HG02610 (cell line): ENCODE results near the gene GOLGA1.

Experiments
- ATAC-seq: cut with Tn5 transposase; IDR thresholded peaks from one replicate; pipeline ENCODE4 v1.9.1; 2021; ENCODE audit warnings: mild to moderate bottlenecking, moderate library complexity; ENCODE audit not compliant: unreplicated experiment

The GOLGA1 gene

DNA sequence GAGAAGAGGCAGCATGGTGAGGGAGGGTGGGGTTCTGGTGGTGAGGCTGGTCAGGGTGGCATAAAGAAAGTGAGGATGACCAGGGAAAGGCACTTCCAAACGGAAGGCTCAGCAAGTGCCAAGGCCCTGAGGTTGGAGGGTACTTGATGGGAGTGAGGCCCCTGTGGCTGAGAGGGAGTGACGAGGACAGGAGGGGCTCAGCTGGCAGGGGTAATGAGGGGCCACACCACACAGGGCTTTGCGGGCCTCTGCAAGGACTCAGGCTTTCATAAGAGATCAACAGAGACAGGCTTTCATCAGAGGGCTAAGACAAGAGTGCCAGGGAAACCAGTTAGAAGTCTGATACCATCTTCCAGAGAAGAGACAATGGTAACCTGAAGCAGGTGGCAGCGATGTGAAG, 55.3 kb downstream of the GOLGA1 start:
- no peak for ATAC-seq

DNA sequence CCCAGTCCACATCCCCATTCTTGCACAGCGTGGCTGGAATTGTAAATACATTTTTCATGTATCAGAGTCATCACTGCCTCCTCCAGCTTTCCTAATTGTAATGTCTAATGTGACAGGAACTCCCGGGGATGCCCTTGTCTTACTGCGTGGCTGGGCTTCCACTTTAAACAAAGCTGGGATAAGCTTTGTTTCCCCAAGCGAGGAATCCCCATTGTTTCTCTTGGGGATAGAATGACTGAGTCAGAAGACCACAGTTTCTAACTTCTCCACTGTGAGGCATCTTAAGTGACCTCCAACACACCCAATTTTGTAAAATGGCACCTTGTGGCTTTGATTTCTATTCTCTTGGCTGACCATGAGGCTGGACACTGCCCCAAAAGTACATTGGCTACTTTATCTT, 56.5 kb downstream of the GOLGA1 start:
- no peak for ATAC-seq

DNA sequence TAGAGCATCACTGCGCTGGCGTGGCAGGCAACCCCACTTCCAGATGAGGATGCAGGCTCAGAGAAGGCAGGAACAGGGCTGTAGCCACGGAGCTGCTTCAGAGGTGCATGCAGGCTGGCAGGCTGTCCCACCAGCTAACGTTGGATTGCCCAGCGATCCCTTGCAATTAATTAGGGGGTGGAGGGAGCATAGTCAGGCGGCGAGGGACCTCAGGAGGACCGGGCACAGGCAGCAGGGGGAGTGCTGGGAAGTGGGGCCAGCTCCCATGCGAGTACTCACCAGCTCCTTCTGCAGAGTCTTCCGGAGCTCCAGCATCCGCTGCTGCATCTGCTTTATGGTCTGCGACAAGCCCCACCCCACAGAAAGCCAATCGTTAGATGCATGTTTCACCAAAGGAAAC, 58.7 kb downstream of the GOLGA1 start:
- no peak for ATAC-seq

DNA sequence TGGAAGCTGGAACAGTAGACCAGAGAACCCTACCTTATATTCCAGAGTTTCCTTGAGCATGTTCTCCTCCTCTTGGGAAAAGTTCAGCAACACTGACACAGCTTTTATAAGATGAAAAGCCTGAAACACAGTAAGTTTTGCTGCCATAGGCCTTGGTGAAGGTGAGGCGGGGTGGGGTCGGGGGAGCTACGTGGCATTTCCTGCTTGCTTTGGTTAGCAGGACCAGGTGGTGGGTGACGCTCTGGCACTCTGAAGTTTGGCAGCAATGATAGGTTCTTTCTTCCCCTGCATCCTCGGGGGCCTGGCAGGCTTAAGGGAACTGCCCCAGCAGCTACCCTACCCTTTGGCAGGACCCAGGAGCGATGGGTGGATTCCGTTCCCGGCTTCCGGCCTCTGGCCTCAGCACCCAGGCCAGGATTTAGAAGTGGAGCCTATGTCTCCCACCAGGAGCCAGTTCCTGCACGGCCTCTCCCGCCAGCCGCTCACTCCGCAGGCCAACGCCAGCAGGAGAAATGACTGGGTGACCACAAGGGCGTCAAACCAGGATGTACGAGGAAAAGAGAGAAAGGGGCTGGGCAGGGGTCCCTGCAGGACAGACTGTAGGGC, 59.6 kb downstream of the GOLGA1 start:
- no peak for ATAC-seq

DNA sequence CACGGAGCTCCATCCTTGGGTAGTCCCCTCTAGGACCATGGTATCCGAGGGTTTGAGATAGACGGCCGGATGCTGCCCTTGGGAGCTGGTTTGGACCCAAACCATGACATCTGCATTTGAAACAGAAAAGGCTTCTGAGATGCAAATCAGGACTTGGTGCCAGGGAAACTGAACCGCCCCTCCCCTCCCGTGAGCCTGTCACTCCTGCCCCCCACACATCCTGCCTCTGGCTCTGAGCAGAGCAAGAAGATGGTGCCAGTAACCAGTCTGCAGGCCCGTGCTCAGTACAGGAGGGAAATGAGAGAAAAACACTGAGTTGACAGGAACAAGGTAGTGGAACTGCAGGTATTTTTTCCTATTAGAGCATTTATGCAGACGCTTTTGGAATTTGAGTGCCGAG, 60.4 kb downstream of the GOLGA1 start:
- no peak for ATAC-seq

DNA sequence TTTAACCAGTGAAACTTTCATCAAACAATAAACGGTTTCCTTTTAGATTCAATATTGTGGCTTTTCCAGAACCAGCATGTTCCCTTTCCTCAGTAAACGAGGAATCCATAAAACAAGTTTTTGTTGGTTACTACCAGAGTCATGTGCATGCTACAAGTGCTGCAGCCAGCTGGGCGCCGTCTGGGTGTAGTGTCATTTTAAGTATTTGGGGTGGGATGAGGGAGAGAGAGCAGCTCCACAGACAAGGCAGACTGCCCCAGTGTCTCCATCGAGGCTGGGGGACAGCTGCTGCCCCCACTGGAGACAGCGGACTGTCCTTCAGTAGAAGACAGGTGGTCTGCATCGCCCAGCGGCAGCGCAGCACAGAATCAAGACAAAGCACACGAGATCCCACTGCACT, 61.7 kb downstream of the GOLGA1 start:
- no peak for ATAC-seq

DNA sequence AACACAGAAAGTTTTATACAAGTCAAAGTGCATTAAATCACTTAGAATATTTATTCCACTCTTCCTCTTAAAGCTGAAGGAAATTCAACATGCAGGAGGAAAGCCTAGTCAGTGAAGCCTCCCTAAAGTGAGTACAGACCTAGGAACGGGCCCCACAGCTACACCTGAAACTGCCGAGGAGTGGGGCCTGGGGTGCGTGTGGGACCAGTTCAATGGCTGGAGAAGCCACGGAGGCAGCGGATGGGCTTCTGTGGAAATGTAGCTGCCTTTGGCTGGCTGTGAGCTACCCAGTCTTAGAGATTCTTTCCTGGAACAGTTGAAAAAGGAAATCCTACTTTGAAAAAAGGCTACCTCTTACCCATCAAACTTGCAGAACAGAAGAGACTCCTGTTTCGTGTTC, 62.4 kb downstream of the GOLGA1 start:
- ATAC-seq, result no peak

DNA sequence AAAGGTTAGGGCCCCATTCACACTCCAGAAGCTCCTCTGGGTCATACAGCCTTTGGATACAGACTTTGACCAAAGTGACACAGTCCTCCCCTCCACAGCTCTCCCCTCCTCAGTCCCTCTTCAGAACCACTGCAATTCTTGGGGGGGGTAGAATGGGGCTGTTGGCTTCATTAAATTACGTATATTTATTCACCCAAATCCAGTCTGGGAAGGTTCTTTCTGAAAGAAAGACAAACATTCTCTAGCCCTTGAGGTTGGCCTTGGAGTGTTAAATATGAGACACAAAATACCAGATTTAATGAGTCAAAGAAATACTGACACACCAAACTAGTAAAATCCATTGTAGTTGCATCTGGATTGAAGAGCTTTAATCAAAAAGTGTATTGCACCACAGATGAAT, 62.9 kb downstream of the GOLGA1 start:
- no peak for ATAC-seq

DNA sequence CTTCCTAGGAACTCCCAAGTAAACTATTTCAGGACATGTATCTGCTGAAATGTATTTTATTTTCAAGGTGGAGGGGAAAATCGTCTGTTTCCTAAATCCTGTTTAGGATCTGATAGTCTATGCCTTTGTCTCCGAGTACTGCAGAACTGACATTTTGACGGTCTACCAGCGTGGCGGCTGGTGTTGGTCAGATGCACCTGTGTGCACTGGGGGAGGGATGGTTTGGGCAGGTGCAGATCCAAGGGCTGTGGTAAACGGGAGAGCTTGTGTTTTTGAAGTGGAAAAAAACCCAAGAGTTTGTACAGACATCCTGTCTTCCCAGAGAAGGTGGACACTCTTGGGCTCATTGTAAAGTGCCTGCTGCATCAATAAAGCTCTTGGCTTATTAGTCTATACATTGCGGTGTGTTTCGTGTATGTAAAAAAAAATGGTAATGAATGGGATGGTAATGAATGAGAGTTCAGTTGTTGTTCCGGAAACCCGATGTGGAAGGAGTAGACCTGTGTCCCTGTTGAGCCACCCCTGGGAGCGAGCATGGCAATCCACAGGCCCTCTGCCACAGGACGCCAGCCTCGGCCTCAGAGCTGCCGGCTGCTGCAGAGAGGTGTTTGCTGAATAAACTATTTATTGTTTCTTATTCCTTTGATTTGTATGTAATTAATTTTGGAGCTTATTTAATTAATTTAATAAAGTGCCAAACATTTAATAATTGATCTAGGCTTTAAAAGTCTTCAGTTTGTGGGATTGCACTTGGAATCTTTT, 63.7 kb downstream of the GOLGA1 start:
- ATAC-seq, result no peak

DNA sequence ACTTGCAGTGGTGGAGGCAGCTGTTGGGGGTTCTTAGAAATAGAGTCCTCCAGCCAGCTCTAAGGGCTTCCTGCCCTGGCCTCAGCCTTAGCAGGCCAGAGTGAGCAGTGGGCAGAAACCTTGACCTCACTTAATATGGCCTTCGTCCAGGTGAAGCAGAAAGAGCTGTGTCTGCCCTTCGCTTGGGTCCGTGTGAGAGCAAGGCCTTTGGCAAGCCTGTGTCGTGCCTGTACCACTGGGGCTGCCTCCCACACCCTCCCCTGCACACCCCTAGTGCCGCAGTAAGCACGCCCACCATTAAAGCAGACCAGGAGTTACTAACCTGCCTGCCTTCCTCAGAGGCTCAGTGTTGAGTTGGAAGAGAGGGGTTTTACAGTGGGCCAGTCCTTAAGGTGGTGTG, 65.4 kb downstream of the GOLGA1 start:
- no peak for ATAC-seq

DNA sequence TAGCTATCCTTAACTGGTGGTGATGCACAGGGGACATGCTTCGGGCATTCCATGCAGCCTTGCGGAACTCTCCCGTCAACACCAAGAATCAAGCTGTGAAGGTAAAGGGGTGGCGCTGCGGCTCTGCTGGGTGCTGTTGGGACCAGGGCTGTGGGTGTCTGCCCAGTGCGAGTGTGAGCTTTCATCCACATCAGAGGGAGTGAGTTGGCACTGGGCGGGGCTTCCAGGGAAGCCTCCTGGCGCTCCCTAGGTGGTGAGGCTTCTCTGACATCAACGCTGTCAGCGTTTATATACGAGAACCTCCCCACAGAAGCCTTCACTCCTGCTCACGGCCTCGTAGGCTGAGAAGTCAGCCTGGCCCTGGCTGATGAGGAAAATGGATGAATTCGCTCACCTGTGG, 67.2 kb downstream of the GOLGA1 start:
- ATAC-seq, result no peak

DNA sequence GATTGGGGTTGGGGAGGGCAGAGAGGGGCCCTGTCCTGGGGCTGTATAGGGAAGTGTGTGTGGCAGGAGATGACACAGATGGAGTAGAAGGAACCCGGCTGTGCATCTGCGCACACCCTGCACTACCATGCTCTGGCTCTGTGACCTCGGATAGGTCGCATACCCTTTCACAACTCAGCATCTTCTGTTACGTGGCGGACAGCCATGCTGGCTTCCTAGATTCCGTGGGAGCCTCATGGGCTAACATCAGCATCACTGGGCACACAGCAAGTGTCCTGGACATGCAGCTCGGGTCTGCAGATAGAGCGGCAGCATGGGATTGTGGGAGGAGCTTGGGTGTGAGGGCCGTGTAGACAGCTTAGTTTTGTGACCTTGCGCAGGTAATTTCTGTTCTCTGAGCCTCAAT, 69.7 kb downstream of the GOLGA1 start:
- no peak for ATAC-seq

DNA sequence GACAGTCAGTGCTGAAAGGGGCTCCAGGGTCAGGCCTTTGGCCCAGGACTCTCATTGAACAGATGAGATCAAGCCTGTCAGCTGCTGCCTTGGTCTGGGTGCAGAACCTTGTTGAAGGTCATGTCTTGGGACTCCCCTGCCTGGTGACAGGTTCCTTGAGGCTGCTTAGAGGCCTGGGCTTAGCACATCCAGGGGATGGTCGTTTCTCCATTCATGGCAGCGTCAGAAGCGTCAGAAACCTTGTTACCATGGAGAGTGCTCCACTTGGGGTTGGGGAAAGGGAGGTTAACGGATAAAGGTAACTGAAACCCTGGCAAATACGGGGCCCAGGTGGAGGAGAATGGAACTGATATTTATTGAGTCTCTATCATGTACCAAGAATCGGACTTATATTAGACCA, 70.2 kb downstream of the GOLGA1 start:
- ATAC-seq, result no peak

DNA sequence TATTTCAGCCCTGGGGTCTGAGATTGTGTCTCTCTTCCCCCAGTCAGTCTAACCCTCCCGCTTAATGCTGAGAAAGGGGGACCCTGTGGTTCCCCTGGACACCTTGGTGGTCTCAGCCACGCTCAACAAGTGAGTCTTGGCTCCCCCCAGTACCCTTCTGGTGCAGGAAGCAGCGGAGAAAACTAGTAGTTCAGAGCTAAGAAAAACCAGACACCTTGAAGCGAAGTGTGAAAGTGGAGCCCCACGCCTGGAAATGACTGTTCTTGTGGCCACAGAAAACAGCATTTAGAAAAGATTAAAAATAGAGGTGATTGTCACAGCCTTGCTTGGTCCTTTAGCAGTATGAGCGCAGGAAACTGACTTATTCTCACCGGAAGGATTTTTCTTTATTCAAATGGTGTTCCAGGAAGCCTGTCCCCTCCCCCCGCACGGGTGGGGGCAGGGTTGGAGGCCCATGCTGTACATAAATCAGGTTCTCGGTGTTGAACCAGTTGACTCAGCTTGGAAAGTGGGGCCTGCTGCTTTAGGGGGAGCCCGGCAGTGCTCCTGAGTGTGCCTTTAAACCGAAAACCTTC, 70.8 kb downstream of the GOLGA1 start:
- peak; percentile 55 for ATAC-seq

DNA sequence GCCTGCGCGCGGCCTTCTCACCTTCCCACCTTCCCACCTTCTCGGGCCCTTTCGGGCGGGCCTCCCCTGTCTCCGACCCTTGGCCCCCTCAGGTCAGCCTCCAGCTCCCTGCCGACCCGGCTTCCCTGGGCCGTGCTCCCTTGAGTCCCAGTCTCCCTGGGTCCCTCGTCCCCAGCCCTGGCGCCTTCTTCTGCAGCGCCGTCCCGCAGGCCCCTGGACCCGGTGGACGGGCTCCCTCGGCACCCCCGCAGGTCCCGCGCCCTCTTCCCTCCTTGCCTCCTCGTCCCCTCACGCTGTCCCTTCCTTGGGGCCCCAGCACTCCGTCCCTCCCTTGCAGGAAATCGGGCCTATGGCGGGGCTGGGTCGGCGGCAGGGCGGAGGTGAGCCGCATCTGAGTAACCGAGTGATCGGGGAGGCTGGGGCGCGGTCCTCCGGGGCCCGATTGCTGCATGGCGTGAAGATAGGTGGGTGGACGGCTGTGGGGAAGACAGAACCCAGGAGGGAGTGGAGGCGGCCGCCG, 71.4 kb downstream of the GOLGA1 start:
- no peak for ATAC-seq

DNA sequence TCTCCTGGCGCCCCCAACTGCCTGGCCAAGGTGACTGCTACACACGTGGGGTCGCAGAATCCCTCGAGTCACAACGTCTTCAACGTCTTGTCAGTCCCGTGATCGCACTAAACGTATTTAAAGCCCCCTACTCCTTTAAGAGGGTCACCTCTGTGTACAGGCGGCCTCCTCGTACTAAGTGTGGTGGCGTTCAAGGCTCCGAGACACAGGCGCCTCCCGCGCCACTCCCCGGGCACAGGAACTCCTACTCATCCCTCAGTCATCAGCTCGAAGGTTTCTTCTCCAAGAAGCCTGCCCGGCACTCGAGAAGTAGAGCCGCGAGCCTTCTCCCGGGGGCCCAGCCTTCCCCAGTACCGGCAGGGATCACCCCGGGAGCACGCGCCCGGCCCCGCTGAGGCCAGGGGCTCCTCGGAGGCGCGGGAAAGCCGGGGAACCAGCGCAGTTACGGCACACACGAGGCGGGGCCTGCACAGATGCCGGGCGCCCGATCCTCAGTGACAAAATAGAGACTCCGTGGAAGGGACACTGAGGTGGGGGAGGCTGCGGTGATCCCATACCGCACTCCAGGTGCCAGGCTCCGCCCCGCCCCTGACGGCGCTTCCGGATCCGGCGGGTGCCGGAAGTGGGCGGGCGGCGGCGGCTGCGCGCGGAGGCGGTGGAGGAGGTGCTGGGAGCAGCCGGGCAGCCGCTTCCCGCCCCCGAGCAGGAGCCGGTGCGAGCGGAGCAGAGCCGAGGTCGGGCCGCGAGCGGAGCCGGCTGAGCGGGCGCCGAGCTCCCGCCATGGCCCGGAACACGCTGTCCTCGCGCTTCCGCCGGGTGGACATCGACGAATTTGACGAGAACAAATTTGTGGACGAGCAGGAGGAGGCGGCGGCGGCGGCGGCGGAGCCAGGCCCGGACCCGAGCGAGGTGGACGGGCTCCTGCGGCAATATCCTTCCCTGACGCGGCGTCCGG, 72.1 kb downstream of the GOLGA1 start:
- peak; percentile 58 for ATAC-seq

DNA sequence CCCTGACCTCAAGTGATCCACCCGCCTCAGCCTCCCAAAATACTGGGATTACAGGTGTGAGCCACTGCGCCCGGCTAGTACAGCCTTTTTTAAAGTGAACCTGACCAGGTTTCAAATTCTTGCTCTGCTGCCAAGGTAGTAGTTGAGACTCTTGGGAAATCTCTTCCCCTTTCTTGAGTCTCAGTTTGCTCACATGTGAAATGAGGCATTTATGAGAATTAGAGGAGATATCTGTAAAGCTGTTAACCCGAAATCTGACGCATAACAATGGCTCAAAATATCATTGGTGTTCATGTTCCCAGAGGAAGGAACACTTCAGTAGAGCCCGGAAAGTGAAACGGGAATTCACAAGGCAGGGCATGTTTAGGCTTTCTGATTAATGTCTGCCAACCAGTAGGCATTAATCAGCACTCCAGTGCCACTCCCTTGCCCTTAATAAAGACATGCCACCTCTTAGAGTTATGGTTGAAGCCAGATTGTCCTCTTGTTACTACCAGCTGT, 77.5 kb downstream of the GOLGA1 start:
- ATAC-seq, result no peak

DNA sequence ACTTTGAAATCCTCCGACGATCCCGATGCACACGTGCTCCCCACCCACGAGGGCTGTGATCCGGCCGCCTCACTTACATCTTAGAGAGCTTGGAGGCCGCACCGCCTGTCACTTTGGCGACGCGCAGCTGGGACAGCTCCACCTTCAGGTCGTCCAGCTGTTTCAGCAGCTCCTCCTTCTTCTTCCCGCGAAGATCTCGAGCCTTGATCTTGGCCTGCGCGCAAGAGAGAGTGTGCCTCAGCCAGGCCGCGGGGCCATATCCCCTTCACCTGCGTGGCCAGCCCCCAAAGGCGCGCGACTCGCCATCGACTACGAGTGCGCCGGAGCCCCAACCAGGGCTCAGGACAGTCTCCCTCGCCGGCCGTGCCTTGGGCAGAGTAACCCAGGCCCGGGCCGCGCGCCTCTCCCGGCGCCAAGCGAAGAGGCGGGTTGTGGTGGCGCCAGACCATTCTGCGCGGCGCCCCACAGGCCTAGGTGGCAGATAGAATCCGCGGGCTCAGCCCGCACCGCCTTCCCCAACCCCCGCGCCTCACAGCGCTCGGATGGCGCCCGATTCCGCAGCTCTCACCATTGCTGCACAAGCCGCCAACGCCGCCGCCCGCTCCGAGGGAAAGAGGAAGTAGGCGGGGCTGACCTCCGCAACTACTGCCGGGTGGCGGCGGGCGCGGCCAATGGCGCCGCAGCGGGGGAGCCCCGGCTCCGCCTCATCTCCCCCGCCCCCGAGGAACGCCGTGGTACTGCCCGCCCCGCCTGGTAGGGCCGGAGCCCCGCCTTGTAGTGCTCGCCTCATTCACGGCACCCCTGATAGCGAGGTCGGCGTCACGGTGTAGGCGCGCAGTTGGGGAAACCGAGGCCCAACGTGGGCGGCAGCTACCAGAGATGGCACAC, 79.3 kb downstream of the GOLGA1 start, which contains the start of the genes ARPC5L and RPL35:
ARPC5L (plus strand) TSS at position 789 of the 888 bp plus-strand sequence. CDS start 7,161 bp downstream, outside the sequence.
RPL35 (minus strand) TSS at position 616 of the 888 bp plus-strand sequence; CDS start at position 571, 45 bp downstream.
- ATAC-seq, result peak; percentile 94

DNA sequence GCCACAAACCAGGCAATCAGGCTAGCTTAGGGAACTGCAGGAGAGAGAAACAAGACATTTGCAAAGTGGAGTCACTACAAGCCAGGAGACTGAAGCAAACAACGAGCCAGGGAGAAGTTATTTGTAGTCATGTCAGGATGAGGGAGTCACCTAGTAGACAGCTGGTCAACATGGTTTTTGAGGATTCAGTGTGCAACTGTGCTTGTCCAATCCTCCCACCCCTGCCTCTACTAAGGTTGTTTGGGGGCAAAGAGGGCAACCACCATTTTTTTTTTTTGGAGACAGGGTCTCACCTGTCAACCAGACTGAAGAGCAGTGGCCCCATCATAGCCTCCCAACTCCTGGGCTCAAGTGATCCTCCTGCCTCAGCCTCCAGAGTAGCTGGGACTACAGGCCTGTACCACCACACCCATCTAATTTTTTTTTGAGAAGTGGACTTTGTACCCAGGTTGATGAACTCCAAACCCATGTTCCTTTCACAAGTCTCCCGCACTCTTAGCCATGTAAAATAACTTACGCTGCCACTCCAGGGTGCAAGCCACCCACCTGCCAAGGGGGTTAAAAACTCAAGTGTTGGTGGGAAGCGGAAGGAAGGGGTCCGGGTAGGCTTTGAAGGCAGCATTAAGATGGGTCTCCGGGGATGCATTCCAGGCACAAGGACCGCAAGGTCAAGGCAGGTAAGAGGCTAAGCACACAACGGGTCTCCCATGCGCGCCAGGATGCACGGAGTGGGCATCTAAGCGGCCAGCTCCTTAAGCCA, 80.1 kb downstream of the GOLGA1 start:
- ATAC-seq, result no peak
